Natural killer cell (primary cell): ENCODE results near the gene RRBP1. TPM values are rescaled to one million over a fixed set of nuclear protein-coding genes. Genes with fewer than 3 reads are reported as not detected.

Experiments used
- ATAC-seq, 3 donors: fragments of 150-1000 bp in 2 of 3; fragments of 200-7000 bp in 1 of 3; cut with Tn5 transposase; 1 replicate in 1 of 3; 2 replicates in 2 of 3; pipeline ENCODE4 v1.10.0; 2021; ENCODE audit warnings: mild to moderate bottlenecking in 2 of 3, moderate library complexity in 2 of 3
- DNase-seq, 2 donors: peaks; one replicate each; pipeline versions ENCODE4 v3.0.0 to v3.0.0-alpha.2; 2013 to 2021; ENCODE audit warnings: mixed read lengths in 1 of 2
- H3K27ac ChIP-seq: one replicate; pipeline ENCODE4 v1.5.1; 2013; ENCODE audit warnings: mild to moderate bottlenecking, low read length
- H3K27me3 ChIP-seq: one replicate; pipeline ENCODE4 v1.6.1; 2013; ENCODE audit warnings: low read length; ENCODE audit not compliant: control insufficient read depth, insufficient read depth
- H3K36me3 ChIP-seq: one replicate; pipeline ENCODE4 v1.6.1; 2013; ENCODE audit warnings: low read length; ENCODE audit not compliant: control insufficient read depth, insufficient read depth
- H3K4me1 ChIP-seq: one replicate; pipeline ENCODE4 v1.6.1; 2013; ENCODE audit warnings: low read length; ENCODE audit not compliant: control insufficient read depth, insufficient read depth
- H3K4me3 ChIP-seq: one replicate; pipeline ENCODE4 v1.5.1; 2013; ENCODE audit warnings: low read length
- H3K9me3 ChIP-seq: one replicate; pipeline ENCODE4 v1.6.1; 2013; ENCODE audit warnings: low read length; ENCODE audit not compliant: control insufficient read depth, insufficient read depth
- H3K27ac Mint-ChIP-seq, 2 donors: one replicate each; pipeline ENCODE4 v1.8.0; 2022; ENCODE audit warnings: mild to moderate bottlenecking in 2 of 2, mixed read lengths in 2 of 2, moderate library complexity in 1 of 2
- H3K27me3 Mint-ChIP-seq, 2 donors: one replicate each; pipeline ENCODE4 v1.8.0; 2022; ENCODE audit warnings: low read depth in 2 of 2, mixed read lengths in 2 of 2
- H3K36me3 Mint-ChIP-seq: one replicate; pipeline ENCODE4 v1.8.0; 2022; ENCODE audit warnings: mixed read lengths
- H3K4me1 Mint-ChIP-seq, 2 donors: one replicate each; pipeline ENCODE4 v1.8.0; 2022; ENCODE audit warnings: mixed read lengths in 2 of 2
- H3K4me3 Mint-ChIP-seq: one replicate; pipeline ENCODE4 v1.8.0; 2022; ENCODE audit warnings: mild to moderate bottlenecking, moderate library complexity, mixed read lengths
- H3K9me3 Mint-ChIP-seq, 2 donors: one replicate each; pipeline ENCODE4 v1.8.0; 2022; ENCODE audit warnings: mixed read lengths in 2 of 2
- CTCF ChIP-seq: fragments of 200-600 bp; IDR thresholded peaks from one replicate; pipeline ENCODE4 v1.8.0; 2022; ENCODE audit warnings: antibody characterized with exemption
- WGBS: methylation state at CpG from one replicate; pipeline ENCODE4 v1.1.7; 2013; ENCODE audit warnings: missing lambda C conversion rate; ENCODE audit not compliant: insufficient coverage; 5-methylcytosine and 5-hydroxymethylcytosine counted together
- intact Hi-C: fragments of 100-400 bp; cut with micrococcal nuclease; formaldehyde crosslinking; loops from one replicate; pipeline ENCODE4 v1.14.2; 2022
- total RNA-seq, 4 donors: library from RNA; stranded (reverse); fragments of 120-200 nt in 1 of 4; gene quantifications; one replicate each; pipeline versions ENCODE4 v1.2.3 to v1.2.4, GENCODE V29; 2013 to 2022

Gene RRBP1
- total RNA-seq, 3 donors from 2014 or later (not counting 1 experiment from before 2014, with no cell fraction given) = 88.3 to 95.4 (median 90.1) TPM

- Histone ChIP-seq H3K4me3 (no peak overlapping the region), H3K27me3 (no peaks in the 10 kb centered on the region), H3K27ac (no peak overlapping the region), H3K36me3 (peaks cover 22% of the 10 kb centered on the region), H3K9me3 (no peaks in the 10 kb centered on the region), H3K4me1 (peaks cover 20% of the 10 kb centered on the region)
- no peaks in the 10 kb centered on the region for H3K9me3 Mint-ChIP-seq
- ATAC-seq (no peak), DNase-seq (no peak)
- H3K4me1 Mint-ChIP-seq = peaks cover 20 to 39% of the 10 kb centered on the region in 2 donors
- WGBS = 83% methylated on average over 13 of the region's 13 CpGs
- no peak overlapping the region for H3K27ac Mint-ChIP-seq
- no peak for TF ChIP-seq CTCF
- no peaks in the 10 kb centered on the region for H3K27me3 Mint-ChIP-seq
- no peak overlapping the region for H3K4me3 Mint-ChIP-seq
- intact Hi-C loops = no loop called here
- H3K36me3 Mint-ChIP-seq = no peaks in the 10 kb centered on the region
These were observed 37.6 kb downstream of the RRBP1 start for GRCh38 chr20:17644451-17644850.

GRCh38 chr20:17643531-17644188 lies 38.4 kb downstream of the RRBP1 start:
- Histone ChIP-seq H3K9me3 (no peaks in the 10 kb centered on the region), H3K27ac (no peak overlapping the region), H3K4me1 (peaks cover 13% of the 10 kb centered on the region), H3K4me3 (no peak overlapping the region), H3K27me3 (no peaks in the 10 kb centered on the region), H3K36me3 (peaks cover 26% of the 10 kb centered on the region)
- Mint-ChIP-seq H3K27me3 (no peaks in the 10 kb centered on the region), H3K9me3 (no peaks in the 10 kb centered on the region), H3K36me3 (no peaks in the 10 kb centered on the region), H3K4me1 (peaks cover 14 to 31% of the 10 kb centered on the region in 2 donors), H3K27ac (no peak overlapping the region), H3K4me3 (no peak overlapping the region)
- TF ChIP-seq CTCF = no peak
- DNase-seq = no peak
- no peak for ATAC-seq
- intact Hi-C loops = no loop called here
- 90% methylated on average over 10 of the region's 10 CpGs for WGBS

GRCh38 chr20:17642404-17643269 lies 39.4 kb downstream of the RRBP1 start:
- WGBS = 86% methylated on average over 19 of the region's 19 CpGs
- H3K9me3 ChIP-seq = no peaks in the 10 kb centered on the region
- no peak overlapping the region for H3K4me3 Mint-ChIP-seq
- intact Hi-C loops = no loop called here
- H3K36me3 Mint-ChIP-seq = no peaks in the 10 kb centered on the region
- DNase-seq (no peak), ATAC-seq (no peak)
- H3K36me3 ChIP-seq = peaks cover 27% of the 10 kb centered on the region
- H3K4me3 ChIP-seq = no peak overlapping the region
- H3K27me3 ChIP-seq = no peaks in the 10 kb centered on the region
- H3K27ac Mint-ChIP-seq = no peak overlapping the region
- H3K27ac ChIP-seq = no peak overlapping the region
- TF ChIP-seq CTCF = no peak
- H3K4me1 Mint-ChIP-seq = peaks cover 6 to 21% of the 10 kb centered on the region in 2 donors
- no peaks in the 10 kb centered on the region for H3K27me3 Mint-ChIP-seq
- peaks cover 3% of the 10 kb centered on the region for H3K4me1 ChIP-seq
- H3K9me3 Mint-ChIP-seq = no peaks in the 10 kb centered on the region
